H1 (cell line): ENCODE measurements around the gene ARHGEF12. TPM values are rescaled to one million over a fixed set of nuclear protein-coding genes. Genes with fewer than 3 reads are reported as not detected.

Source experiments
- CTCF ChIA-PET: fragments of 300-600 bp; sonication (Branson Sonifier 250); formaldehyde crosslinking; loops from one replicate; lab custom pipeline; 2021; ENCODE audit not compliant: partially characterized antibody; lab: Charles Lee
- POLR2A ChIA-PET: fragments of 300-600 bp; sonication (Branson Sonifier 250); formaldehyde crosslinking; loops from one replicate; lab custom pipeline; 2021; ENCODE audit warnings: inconsistent platforms; ENCODE audit not compliant: partially characterized antibody; lab: Charles Lee
- DNase-seq, 2 experiments: peaks; one replicate each; pipeline versions ENCODE4 v3.0.0 to v3.0.0-alpha.2; 2010 to 2022; ENCODE audit warnings: low spot score in 2 of 2, low read depth in 1 of 2, mixed read lengths in 1 of 2
- FAIRE-seq: peaks from 2 replicates; lab custom pipeline; 2011; peaks lifted over from hg19 to GRCh38; lab: Jason Lieb, UNC
- H2AFZ ChIP-seq: 2 replicates; pipeline ENCODE4 v1.8.1; 2012; ENCODE audit warnings: low read length, inconsistent platforms
- H2AK5ac ChIP-seq: 2 replicates; pipeline ENCODE4 v1.6.1; 2013; ENCODE audit warnings: low read depth, low read length
- H2BK120ac ChIP-seq: replicated peaks from 2 replicates; pipeline ENCODE3; 2013; ENCODE audit warnings: low read depth, low read length, inconsistent platforms
- H2BK12ac ChIP-seq: 2 replicates; pipeline ENCODE4 v1.6.1; 2013; ENCODE audit warnings: low read depth, low read length
- H2BK15ac ChIP-seq: 2 replicates; pipeline ENCODE4 v1.6.1; 2013; ENCODE audit warnings: low read length
- H2BK20ac ChIP-seq: 2 replicates; pipeline ENCODE4 v1.6.1; 2013; ENCODE audit warnings: low read length
- H2BK5ac ChIP-seq: 2 replicates; pipeline ENCODE4 v1.6.1; 2013; ENCODE audit warnings: low read depth, low read length
- H3K14ac ChIP-seq: 2 replicates; pipeline ENCODE4 v1.6.1; 2013; ENCODE audit warnings: inconsistent platforms; ENCODE audit not compliant: insufficient read length
- H3K18ac ChIP-seq: 2 replicates; pipeline ENCODE4 v1.6.1; 2013; ENCODE audit warnings: low read length; ENCODE audit errors: extremely low read depth
- H3K23ac ChIP-seq: 2 replicates; pipeline ENCODE4 v1.6.1; 2013; ENCODE audit warnings: inconsistent platforms; ENCODE audit not compliant: insufficient read length
- H3K23me2 ChIP-seq: 2 replicates; pipeline ENCODE4 v1.6.1; 2013; ENCODE audit warnings: low read depth, low read length
- H3K27ac ChIP-seq: 2 replicates; pipeline ENCODE4 v1.6.1; 2011; ENCODE audit warnings: low read depth, low read length, inconsistent platforms
- H3K27me3 ChIP-seq, 4 experiments: replicated peaks in 1 of 4; 1 replicate in 1 of 4; 2 replicates in 3 of 4; pipeline versions ENCODE4 v1.6.1 to v1.8.1; 2011 to 2013; ENCODE audit warnings: low read length in 3 of 4, mild to moderate bottlenecking in 3 of 4, inconsistent platforms in 2 of 4, mixed read lengths in 2 of 4, moderate library complexity in 1 of 4; ENCODE audit not compliant: control insufficient read depth in 3 of 4, insufficient read depth in 3 of 4; ENCODE audit errors: extremely low read depth in 1 of 4
- H3K36me3 ChIP-seq, 4 experiments: 2 replicates each; pipeline versions ENCODE4 v1.6.1 to v1.8.1; 2011 to 2013; ENCODE audit warnings: mild to moderate bottlenecking in 4 of 4, low read length in 3 of 4, moderate library complexity in 2 of 4, control low read depth in 1 of 4, inconsistent platforms in 1 of 4; ENCODE audit not compliant: insufficient read depth in 4 of 4, control insufficient read depth in 2 of 4
- H3K4ac ChIP-seq: replicated peaks from 2 replicates; pipeline ENCODE3; 2013; ENCODE audit warnings: low read length, low read depth, mixed read lengths, inconsistent platforms; ENCODE audit not compliant: insufficient read length
- H3K4me1 ChIP-seq, 4 experiments: replicated peaks in 1 of 4; 1 replicate in 1 of 4; 2 replicates in 3 of 4; pipeline versions ENCODE4 v1.6.1 to v1.8.1; 2011 to 2013; ENCODE audit warnings: low read length in 3 of 4, inconsistent platforms in 2 of 4, mixed read lengths in 1 of 4; ENCODE audit not compliant: insufficient read depth in 4 of 4, control insufficient read depth in 3 of 4
- H3K4me2 ChIP-seq, 2 experiments: 2 replicates each; pipeline versions ENCODE4 v1.6.1 to v1.8.1; 2011 to 2013; ENCODE audit warnings: low read depth in 2 of 2, low read length in 2 of 2, control low read depth in 1 of 2, inconsistent platforms in 1 of 2, mild to moderate bottlenecking in 1 of 2; ENCODE audit not compliant: insufficient read depth in 1 of 2
- H3K4me3 ChIP-seq, 4 experiments: fragments of 200-600, 300-600 bp in 1 of 4; sonication (generic), shearing (Covaris generic), sonication (Bioruptor Twin) in 1 of 4; 2 replicates each; pipeline versions ENCODE4 v1.5.1 to v1.8.1; 2011 to 2016; ENCODE audit warnings: low read length in 4 of 4, low read depth in 3 of 4, control low read depth in 2 of 4, inconsistent platforms in 2 of 4, mild to moderate bottlenecking in 2 of 4, mixed read lengths in 1 of 4, moderate library complexity in 1 of 4; ENCODE audit not compliant: insufficient read depth in 2 of 4; ENCODE audit errors: extremely low read depth in 1 of 4
- H3K56ac ChIP-seq: replicated peaks from 2 replicates; pipeline ENCODE3; 2013; ENCODE audit warnings: low read depth, mild to moderate bottlenecking, mixed read lengths, low read length, inconsistent platforms; ENCODE audit not compliant: insufficient read length
- H3K79me1 ChIP-seq: 2 replicates; pipeline ENCODE4 v1.6.1; 2013; ENCODE audit warnings: low read depth, low read length, control low read depth
- H3K79me2 ChIP-seq, 2 experiments: 2 replicates each; pipeline versions ENCODE4 v1.6.1 to v1.8.1; 2012 to 2013; ENCODE audit warnings: low read length in 2 of 2, mild to moderate bottlenecking in 2 of 2, inconsistent platforms in 1 of 2; ENCODE audit not compliant: insufficient read depth in 2 of 2, control insufficient read depth in 1 of 2
- H3K9ac ChIP-seq, 4 experiments: replicated peaks in 1 of 4; 1 replicate in 1 of 4; 2 replicates in 3 of 4; pipeline versions ENCODE4 v1.6.1 to v1.8.1; 2011 to 2013; ENCODE audit warnings: low read depth in 3 of 4, low read length in 3 of 4, control low read depth in 2 of 4, mild to moderate bottlenecking in 2 of 4, moderate library complexity in 2 of 4, inconsistent platforms in 1 of 4; ENCODE audit errors: extremely low read depth in 1 of 4
- H3K9me3 ChIP-seq, 2 experiments: 2 replicates each; pipeline versions ENCODE4 v1.6.1 to v1.8.1; 2012 to 2013; ENCODE audit warnings: mild to moderate bottlenecking in 2 of 2, moderate library complexity in 2 of 2, control low read depth in 1 of 2, inconsistent platforms in 1 of 2, low read depth in 1 of 2, low read length in 1 of 2, mixed read lengths in 1 of 2; ENCODE audit not compliant: insufficient read depth in 2 of 2
- H4K20me1 ChIP-seq, 2 experiments: replicated peaks in 1 of 2; 2 replicates each; pipeline versions ENCODE3 to v1.8.1; 2011 to 2013; ENCODE audit warnings: inconsistent platforms in 2 of 2, low read length in 2 of 2, mild to moderate bottlenecking in 1 of 2; ENCODE audit not compliant: insufficient read depth in 2 of 2, control insufficient read depth in 1 of 2
- H4K5ac ChIP-seq: 2 replicates; pipeline ENCODE4 v1.6.1; 2013; ENCODE audit warnings: low read length, low read depth, mixed read lengths, inconsistent platforms; ENCODE audit not compliant: insufficient read length
- H4K8ac ChIP-seq: 2 replicates; pipeline ENCODE4 v1.8.0; 2013; ENCODE audit warnings: mild to moderate bottlenecking, moderate library complexity, low read length, inconsistent platforms; ENCODE audit not compliant: insufficient read depth; ENCODE audit errors: extremely low read depth
- H4K91ac ChIP-seq: replicated peaks from 2 replicates; pipeline ENCODE3; 2013; ENCODE audit warnings: low read length, mixed read lengths, inconsistent platforms; ENCODE audit not compliant: insufficient read length
- ASH2L ChIP-seq: fragments of 200-600, 300-600 bp; sonication (generic); IDR thresholded peaks from one replicate; pipeline ENCODE4 v1.7.1; 2017; ENCODE audit warnings: low read length
- BACH1 ChIP-seq: IDR thresholded peaks from 2 replicates; pipeline ENCODE4 v1.6.1; 2012; ENCODE audit warnings: low read length, improper control_type of control experiment
- BRCA1 ChIP-seq: IDR thresholded peaks from 2 replicates; pipeline ENCODE4 v1.6.1; 2012; ENCODE audit warnings: low read depth, low read length, improper control_type of control experiment
- EGR1 ChIP-seq: IDR thresholded peaks from 2 replicates; pipeline ENCODE4 v1.6.1; 2011; ENCODE audit warnings: low read depth, low read length, borderline replicate concordance
- EP300 ChIP-seq, 2 experiments: IDR thresholded peaks; 1 replicate in 1 of 2; 2 replicates in 1 of 2; pipeline ENCODE4 v1.6.1; 2011 to 2012; ENCODE audit warnings: low read depth in 2 of 2, low read length in 2 of 2, mild to moderate bottlenecking in 2 of 2, borderline replicate concordance in 1 of 2, inconsistent platforms in 1 of 2, moderate library complexity in 1 of 2
- HDAC2 ChIP-seq, 2 experiments: fragments of 300-600 bp in 1 of 2; sonication (generic) in 1 of 2; IDR thresholded peaks; 2 replicates each; pipeline ENCODE4 v1.6.1; 2011 to 2012; ENCODE audit warnings: low read depth in 2 of 2, low read length in 2 of 2, mild to moderate bottlenecking in 2 of 2, moderate library complexity in 2 of 2, borderline replicate concordance in 1 of 2, inconsistent platforms in 1 of 2
- JUND ChIP-seq: IDR thresholded peaks from 2 replicates; pipeline ENCODE4 v1.6.1; 2011; ENCODE audit warnings: mild to moderate bottlenecking, improper control_type of control experiment, low read length
- POLR2AphosphoS5 ChIP-seq: IDR thresholded peaks from 2 replicates; pipeline ENCODE4 v1.6.1; 2011; ENCODE audit warnings: low read depth, low read length
- SIRT6 ChIP-seq: IDR thresholded peaks from one replicate; pipeline ENCODE4 v1.7.1; 2012; ENCODE audit warnings: low read length, inconsistent platforms
- SP1 ChIP-seq: IDR thresholded peaks from 2 replicates; pipeline ENCODE4 v1.6.1; 2011; ENCODE audit warnings: low read depth, low read length
- YY1 ChIP-seq: IDR thresholded peaks from 2 replicates; pipeline ENCODE4 v1.6.1; 2011; ENCODE audit warnings: low read depth, mild to moderate bottlenecking, low read length
- WGBS, 2 experiments: shearing (Covaris generic) in 1 of 2; methylation state at CpG; one replicate each; pipeline versions ENCODE4 v1.1.6 to v1.1.7; 2013 to 2015; ENCODE audit warnings: low lambda C conversion rate in 2 of 2, mixed read lengths in 2 of 2, inconsistent platforms in 1 of 2, low coverage in 1 of 2, missing lambda C conversion rate in 1 of 2; ENCODE audit not compliant: insufficient replicate concordance in 2 of 2, insufficient coverage in 1 of 2, insufficient read length in 1 of 2; ENCODE audit errors: extremely low coverage in 1 of 2, missing lambda C conversion rate in 1 of 2; 5-methylcytosine and 5-hydroxymethylcytosine counted together
- polyA plus RNA-seq, 7 experiments: library from polyadenylated mRNA; depleted of rRNA in 3 of 7; stranded (reverse) in 5 of 7; unstranded in 2 of 7; fragments of >200 nt in 5 of 7; fragments of 200-250 nt in 2 of 7; gene quantifications; 1 replicate in 5 of 7; 2 replicates in 1 of 7; 4 replicates in 1 of 7; pipeline versions ENCODE4 v1.2.1 to v1.2.3, GENCODE V29; 2011 to 2013; ENCODE audit warnings: missing spikeins in 2 of 7, mixed read lengths in 2 of 7
- total RNA-seq: library from RNA; stranded (reverse); fragmentation: NEBNext Ultra II Directional; extraction: Animal tissue kit (Norgen Biotek cat#: 25700); gene quantifications from 2 replicates; pipeline ENCODE4 v1.2.1, GENCODE V29; 2021

Gene ARHGEF12
- total and polyA plus RNA-seq, 2 of the 8 experiments (the other 6 are each of a cell fraction or from before 2014, with no cell fraction given): 5.1 to 33.7 TPM

DNA sequence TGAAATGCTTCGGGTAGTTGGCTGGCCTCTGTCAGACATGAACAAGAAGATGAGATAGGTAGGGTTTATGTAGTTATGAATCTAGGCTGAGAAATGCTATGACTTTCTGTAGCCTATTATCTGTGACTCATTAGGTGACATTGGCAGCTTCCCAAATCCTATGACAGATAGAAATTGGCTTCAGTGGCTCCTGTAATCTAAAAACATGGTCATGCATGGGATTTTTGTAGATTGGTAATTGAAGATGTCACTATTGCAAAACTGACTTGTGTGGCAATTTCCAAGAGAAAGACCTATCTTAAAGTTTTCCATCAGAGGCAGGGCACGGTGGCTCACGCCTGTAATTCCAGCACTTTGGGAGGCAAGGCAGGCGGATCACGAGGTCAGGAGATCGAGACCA, 145.9 kb downstream of the ARHGEF12 start:
- POLR2A ChIA-PET: interaction anchor here (0.7 kb wide), 1 partner anchor 1393 kb away, joined by 3 read pairs; no protein-coding TSS in a partner anchor
- H3K36me3 ChIP-seq: peaks cover 3 to 34% (median 22%) of the 10 kb centered on the region in 4 experiments; a peak in 6 of 8 replicates
- H2BK5ac ChIP-seq: no peak overlapping the region
- H3K56ac ChIP-seq: no peak overlapping the region
- H3K4me1 ChIP-seq: peaks cover 0 to 2% (median 0%) of the 10 kb centered on the region in 4 experiments; a peak in 1 of 7 replicates
- H2AFZ ChIP-seq: no peak overlapping the region
- H2BK120ac ChIP-seq: no peak overlapping the region
- no peak overlapping the region for H3K23ac ChIP-seq
- H4K8ac ChIP-seq: no peak overlapping the region
- H3K79me1 ChIP-seq: no peaks in the 10 kb centered on the region
- no peaks in the 10 kb centered on the region for H3K23me2 ChIP-seq
- H2BK12ac ChIP-seq: no peak overlapping the region
- H3K9ac ChIP-seq: no peak overlapping the region
- DNase-seq (no peak), FAIRE-seq (no peak)
- no peak overlapping the region for H4K91ac ChIP-seq
- 69% methylated on average over 6 of the region's 6 CpGs; no CpG with 5 or more reads in 1 of the 2 experiments for WGBS, 2 experiments
- H3K4me3 ChIP-seq: no peak overlapping the region
- H3K79me2 ChIP-seq: no peaks in the 10 kb centered on the region
- H3K27ac ChIP-seq: no peak overlapping the region
- CTCF ChIA-PET: interaction anchor here (1.6 kb wide), 1 partner anchor 147 kb away, joined by 4 read pairs; no protein-coding TSS in a partner anchor
- H2AK5ac ChIP-seq: no peak overlapping the region
- H4K5ac ChIP-seq: no peak overlapping the region
- no peaks in the 10 kb centered on the region for H3K27me3 ChIP-seq
- no peak overlapping the region for H3K4ac ChIP-seq
- H3K14ac ChIP-seq: no peak overlapping the region
- H4K20me1 ChIP-seq: no peaks in the 10 kb centered on the region
- no peaks in the 10 kb centered on the region for H3K9me3 ChIP-seq
- H3K4me2 ChIP-seq: no peak overlapping the region
- H2BK15ac ChIP-seq: no peak overlapping the region
- H2BK20ac ChIP-seq: no peak overlapping the region
- no peak overlapping the region for H3K18ac ChIP-seq
- no peak for TF ChIP-seq ASH2L
- TF ChIP-seq EGR1: no peak
- no peak for TF ChIP-seq JUND
- TF ChIP-seq EP300 (IDR thresholded peaks at IDR 0.05; ENCODE audit: borderline replicate concordance in 1 of 2, low read depth in 2 of 2, low read length in 2 of 2): no peak
- no peak for TF ChIP-seq BACH1
- no peak for TF ChIP-seq BRCA1
- TF ChIP-seq HDAC2 (IDR thresholded peaks at IDR 0.05; ENCODE audit: borderline replicate concordance in 1 of 2, low read depth in 2 of 2, low read length in 2 of 2): no peak
- no peak for TF ChIP-seq POLR2AphosphoS5
- no peak for TF ChIP-seq SIRT6
- no peak for TF ChIP-seq YY1
- no peak for TF ChIP-seq SP1
